Measurements from ENCODE around the gene POLDIP2.

POLDIP2 gene

GRCh38 chr17:28333083-28333746 lies 24.1 kb downstream of the POLDIP2 start:
- H3K9me3 ChIP-seq, result no peaks in the 10 kb centered on the region
- H3K4me1 ChIP-seq, result peaks cover 25% of the 10 kb centered on the region
- H4K20me1 ChIP-seq, result peaks cover 71% of the 10 kb centered on the region
- peaks cover 38% of the 10 kb centered on the region for H3K36me3 ChIP-seq
- no peak for TF ChIP-seq Cebpa-rat (IDR thresholded peaks at IDR 0.05)
- no peaks in the 10 kb centered on the region for H3K27me3 ChIP-seq
- H3K27ac ChIP-seq, result no peak overlapping the region
- no peak overlapping the region for H3K4me3 ChIP-seq
- no peak overlapping the region for H3K9ac ChIP-seq
- H3K4me2 ChIP-seq, result no peak overlapping the region

- Histone ChIP-seq H3K4me3 (no peak overlapping the region), H3K36me3 (peaks cover 51% of the 10 kb centered on the region), H3K27me3 (no peaks in the 10 kb centered on the region), H3K4me2 (no peak overlapping the region), H3K4me1 (peaks cover 25% of the 10 kb centered on the region), H4K20me1 (peaks cover 71% of the 10 kb centered on the region), H3K27ac (no peak overlapping the region), H3K9ac (no peak overlapping the region), H3K9me3 (no peaks in the 10 kb centered on the region)
- no peak for TF ChIP-seq Cebpa-rat (IDR thresholded peaks at IDR 0.05)
Measured at GRCh38 chr17:28331891-28332420, 25.4 kb downstream of the POLDIP2 start.

- H3K4me2 ChIP-seq, result no peak overlapping the region
- no peaks in the 10 kb centered on the region for H3K27me3 ChIP-seq
- TF ChIP-seq Cebpa-rat (IDR thresholded peaks at IDR 0.05), result no peak
- H3K27ac ChIP-seq, result no peak overlapping the region
- H3K4me1 ChIP-seq, result peaks cover 17% of the 10 kb centered on the region
- peaks cover 63% of the 10 kb centered on the region for H3K36me3 ChIP-seq
- H3K4me3 ChIP-seq, result no peak overlapping the region
- no peak overlapping the region for H3K9ac ChIP-seq
- H3K9me3 ChIP-seq, result no peaks in the 10 kb centered on the region
- H4K20me1 ChIP-seq, result peaks cover 73% of the 10 kb centered on the region
Measured at GRCh38 chr17:28330671-28331070, 26.7 kb downstream of the POLDIP2 start.

- no peak overlapping the region for H3K4me2 ChIP-seq
- TF ChIP-seq Cebpa-rat (IDR thresholded peaks at IDR 0.05), result no peak
- H3K9me3 ChIP-seq, result no peaks in the 10 kb centered on the region
- H3K4me1 ChIP-seq, result peaks cover 5% of the 10 kb centered on the region; the same call in 1 of the 2 replicates
- no peak overlapping the region for H3K4me3 ChIP-seq
- H3K27ac ChIP-seq, result no peak overlapping the region
- H3K27me3 ChIP-seq, result no peaks in the 10 kb centered on the region
- no peak overlapping the region for H3K9ac ChIP-seq
- H3K36me3 ChIP-seq, result peaks cover 73% of the 10 kb centered on the region
- H4K20me1 ChIP-seq, result peaks cover 79% of the 10 kb centered on the region
Measured at GRCh38 chr17:28328325-28328724, 29.0 kb downstream of the POLDIP2 start.

GRCh38 chr17:28327709-28328108 lies 29.6 kb downstream of the POLDIP2 start:
- no peaks in the 10 kb centered on the region for H3K9me3 ChIP-seq
- peaks cover 85% of the 10 kb centered on the region for H4K20me1 ChIP-seq
- H3K4me3 ChIP-seq, result no peak overlapping the region
- H3K4me1 ChIP-seq, result peaks cover 5% of the 10 kb centered on the region; the same call in 1 of the 2 replicates
- H3K27ac ChIP-seq, result no peak overlapping the region
- no peak overlapping the region for H3K4me2 ChIP-seq
- H3K27me3 ChIP-seq, result no peaks in the 10 kb centered on the region
- no peak for TF ChIP-seq Cebpa-rat (IDR thresholded peaks at IDR 0.05)
- no peak overlapping the region for H3K9ac ChIP-seq
- H3K36me3 ChIP-seq, result peaks cover 73% of the 10 kb centered on the region

- H4K20me1 ChIP-seq, result peaks cover 89% of the 10 kb centered on the region
Measured at GRCh38 chr17:28327031-28327607, 30.2 kb downstream of the POLDIP2 start.

GRCh38 chr17:28326114-28326513 lies 31.2 kb downstream of the POLDIP2 start:
- Histone ChIP-seq H3K4me1 (peaks cover 19% of the 10 kb centered on the region), H3K27me3 (no peaks in the 10 kb centered on the region), H3K36me3 (peaks cover 72% of the 10 kb centered on the region), H3K4me2 (no peak overlapping the region), H4K20me1 (peaks cover 89% of the 10 kb centered on the region), H3K4me3 (no peak overlapping the region), H3K9ac (no peak overlapping the region), H3K9me3 (no peaks in the 10 kb centered on the region), H3K27ac (no peak overlapping the region)
- no peak for TF ChIP-seq Cebpa-rat (IDR thresholded peaks at IDR 0.05)

More at GRCh38 chr17:28327031-28327607, 30.2 kb downstream of the POLDIP2 start:
- Histone ChIP-seq H3K4me3 (no peak overlapping the region), H3K4me2 (no peak overlapping the region), H3K36me3 (peaks cover 76% of the 10 kb centered on the region), H3K4me1 (peaks cover 9% of the 10 kb centered on the region; the same call in 1 of the 2 replicates), H3K27ac (no peak overlapping the region), H3K9me3 (no peaks in the 10 kb centered on the region), H3K9ac (no peak overlapping the region), H3K27me3 (no peaks in the 10 kb centered on the region)
- TF ChIP-seq Cebpa-rat (IDR thresholded peaks at IDR 0.05), result no peak

- peaks cover 28% of the 10 kb centered on the region for H3K4me1 ChIP-seq
- no peaks in the 10 kb centered on the region for H3K27me3 ChIP-seq
- H4K20me1 ChIP-seq, result peaks cover 89% of the 10 kb centered on the region
- no peak overlapping the region for H3K27ac ChIP-seq
- TF ChIP-seq Cebpa-rat (IDR thresholded peaks at IDR 0.05), result no peak
- H3K4me2 ChIP-seq, result no peak overlapping the region
- no peak overlapping the region for H3K4me3 ChIP-seq
- no peaks in the 10 kb centered on the region for H3K9me3 ChIP-seq
- H3K36me3 ChIP-seq, result peaks cover 65% of the 10 kb centered on the region
- H3K9ac ChIP-seq, result no peak overlapping the region
Measured at GRCh38 chr17:28325211-28325610, 32.1 kb downstream of the POLDIP2 start.

GRCh38 chr17:28324781-28325180 lies 32.5 kb downstream of the POLDIP2 start:
- H3K36me3 ChIP-seq, result peaks cover 62% of the 10 kb centered on the region
- H3K27ac ChIP-seq, result no peak overlapping the region

GRCh38 chr17:28324267-28324745 lies 33.0 kb downstream of the POLDIP2 start:
- Histone ChIP-seq H3K9me3 (no peaks in the 10 kb centered on the region), H3K36me3 (peaks cover 57% of the 10 kb centered on the region), H4K20me1 (peaks cover 87% of the 10 kb centered on the region), H3K4me1 (peaks cover 34% of the 10 kb centered on the region), H3K27me3 (no peaks in the 10 kb centered on the region), H3K4me2 (no peak overlapping the region), H3K9ac (no peak overlapping the region), H3K4me3 (no peak overlapping the region), H3K27ac (no peak overlapping the region)
- TF ChIP-seq Cebpa-rat (IDR thresholded peaks at IDR 0.05), result no peak

More at GRCh38 chr17:28324781-28325180, 32.5 kb downstream of the POLDIP2 start:
- Histone ChIP-seq H3K27me3 (no peaks in the 10 kb centered on the region), H3K9me3 (no peaks in the 10 kb centered on the region), H3K9ac (no peak overlapping the region), H3K4me2 (no peak overlapping the region), H3K4me1 (peaks cover 33% of the 10 kb centered on the region), H3K4me3 (no peak overlapping the region), H4K20me1 (peaks cover 90% of the 10 kb centered on the region)
- no peak for TF ChIP-seq Cebpa-rat (IDR thresholded peaks at IDR 0.05)
